Endometrium (tissue), 2 donors: ENCODE measurements around the gene STX16.
"Not testable (repeated sequence)": the region's sequence is repeated elsewhere in the genome, so short reads cannot be mapped to it uniquely, and the experiment has no call there.

Experiments used
- FAIRE-seq: peaks from 2 replicates; lab custom pipeline; 2012; peaks lifted over from hg19 to GRCh38; lab: Jason Lieb, UNC
- donor health status: control.
- donor health status: control.

STX16 gene

DNA sequence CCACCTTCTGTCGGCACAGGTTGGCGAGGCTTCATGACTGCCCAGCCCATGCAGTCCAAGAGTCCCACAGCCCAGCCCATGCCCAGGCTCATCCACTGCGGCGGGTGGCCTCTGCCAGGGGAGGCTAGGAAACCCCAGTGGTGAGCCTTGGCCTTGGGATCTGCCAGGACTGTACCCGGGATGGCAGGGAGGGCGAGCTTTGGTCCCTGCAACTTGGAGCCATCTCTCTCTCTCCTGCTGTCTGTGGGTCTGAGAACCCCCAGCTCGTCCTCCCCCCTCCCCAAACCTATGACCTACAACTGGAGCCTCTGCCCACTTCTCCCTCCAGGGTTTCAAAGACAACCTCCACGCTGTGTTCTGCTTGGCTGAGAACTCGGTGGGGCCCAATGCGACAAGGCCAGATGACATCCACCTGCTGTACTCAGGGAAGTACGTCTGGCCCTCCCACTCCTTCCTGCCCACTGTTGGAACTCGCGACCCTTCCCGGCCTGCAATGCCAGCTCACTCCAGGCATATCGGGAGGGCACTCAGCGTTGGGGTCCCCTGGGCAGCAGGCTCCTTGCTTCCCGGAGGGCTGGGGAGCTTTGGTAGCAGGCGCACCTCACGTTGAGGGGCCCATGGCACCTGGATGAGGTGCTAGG, 61.2 kb downstream of the STX16 start:
- no peak for FAIRE-seq

DNA sequence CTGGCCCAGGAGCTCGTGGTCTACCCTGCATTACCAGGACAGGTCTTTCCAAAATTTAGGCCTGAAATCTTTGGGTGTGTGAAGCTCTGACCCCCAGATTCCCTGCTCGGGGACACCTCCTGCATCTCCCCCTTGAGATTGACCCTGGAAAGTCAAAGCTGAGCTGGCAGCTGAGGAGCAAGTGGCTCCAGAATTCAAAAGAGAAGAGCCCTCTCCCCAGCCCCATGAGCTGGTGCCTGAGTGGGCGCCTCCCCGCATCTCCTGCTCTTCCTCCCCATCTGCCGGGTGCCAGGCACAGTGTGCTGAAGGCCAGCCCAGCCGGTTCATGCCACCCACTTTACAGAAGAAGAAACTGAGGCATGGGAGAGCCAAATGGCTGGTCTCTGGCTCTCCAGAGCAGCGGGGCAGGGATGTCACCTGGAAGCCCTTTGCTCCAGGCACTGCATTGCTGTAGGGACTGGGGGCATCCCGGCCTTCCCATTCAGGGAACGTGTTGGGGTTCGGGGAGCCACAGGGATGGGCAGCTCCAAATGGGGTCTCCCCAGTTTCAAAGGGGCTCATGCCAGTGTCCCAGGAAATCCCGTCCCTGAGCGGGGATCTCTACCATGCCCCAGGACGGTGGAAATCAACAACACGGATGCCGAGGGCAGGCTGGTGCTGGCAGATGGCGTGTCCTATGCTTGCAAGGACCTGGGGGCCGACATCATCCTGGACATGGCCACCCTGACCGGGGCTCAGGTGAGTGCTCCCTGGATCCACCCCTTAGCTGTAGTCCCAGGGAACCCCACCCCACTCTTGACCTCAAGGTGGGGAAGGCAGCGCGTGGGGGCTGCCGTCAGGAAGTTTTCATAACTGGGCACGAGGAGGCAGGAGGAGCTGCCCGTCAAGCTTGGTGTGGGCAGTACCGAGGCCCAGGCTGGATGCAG, 62.0 kb downstream of the STX16 start:
- FAIRE-seq = no peak

DNA sequence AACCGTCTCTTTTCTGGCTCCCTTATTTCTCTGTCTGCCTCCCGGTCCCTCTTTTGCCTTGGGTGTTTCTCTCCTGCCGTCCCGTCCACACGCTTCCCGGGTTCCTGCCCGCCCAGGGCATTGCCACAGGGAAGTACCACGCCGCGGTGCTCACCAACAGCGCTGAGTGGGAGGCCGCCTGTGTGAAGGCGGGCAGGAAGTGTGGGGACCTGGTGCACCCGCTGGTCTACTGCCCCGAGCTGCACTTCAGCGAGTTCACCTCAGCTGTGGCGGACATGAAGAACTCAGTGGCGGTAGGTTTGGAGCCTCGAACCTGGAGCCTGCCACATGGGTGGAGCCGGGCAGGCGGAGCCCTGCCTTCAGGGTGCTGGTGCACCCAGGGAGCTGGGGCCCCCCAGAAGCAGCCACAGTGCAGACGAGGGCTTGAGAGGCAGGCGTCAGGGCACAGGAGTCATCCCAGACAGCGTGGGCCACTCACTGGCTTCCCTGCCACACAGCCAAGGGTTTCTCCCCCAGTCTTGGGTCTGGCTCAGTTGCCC, 62.8 kb downstream of the STX16 start:
- no peak for FAIRE-seq

DNA sequence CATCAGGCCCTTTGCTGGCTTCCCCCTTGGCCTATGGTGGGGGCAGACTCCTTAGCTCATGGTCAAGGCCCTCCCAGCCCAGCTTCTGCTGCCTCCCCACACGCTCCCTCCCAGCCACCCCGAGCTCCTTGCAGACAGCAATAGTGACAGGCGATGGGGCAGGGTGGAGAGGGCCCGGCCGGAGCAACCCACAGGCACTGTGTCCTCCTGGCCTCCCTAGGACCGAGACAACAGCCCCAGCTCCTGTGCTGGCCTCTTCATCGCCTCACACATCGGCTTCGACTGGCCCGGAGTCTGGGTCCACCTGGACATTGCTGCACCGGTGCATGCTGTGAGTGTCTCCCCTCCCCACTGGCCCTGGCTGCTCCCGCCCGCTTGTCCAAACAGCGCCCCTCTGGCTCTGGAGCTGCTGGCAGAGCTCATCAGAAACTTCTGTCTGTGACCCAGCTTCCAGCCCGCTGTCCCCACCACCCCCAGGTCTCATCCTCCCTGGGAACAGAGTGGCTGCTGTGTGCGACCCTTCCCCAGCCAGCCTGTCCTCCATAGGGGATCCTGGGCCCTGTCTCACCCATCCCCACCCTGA, 63.3 kb downstream of the STX16 start:
- no peak for FAIRE-seq

DNA sequence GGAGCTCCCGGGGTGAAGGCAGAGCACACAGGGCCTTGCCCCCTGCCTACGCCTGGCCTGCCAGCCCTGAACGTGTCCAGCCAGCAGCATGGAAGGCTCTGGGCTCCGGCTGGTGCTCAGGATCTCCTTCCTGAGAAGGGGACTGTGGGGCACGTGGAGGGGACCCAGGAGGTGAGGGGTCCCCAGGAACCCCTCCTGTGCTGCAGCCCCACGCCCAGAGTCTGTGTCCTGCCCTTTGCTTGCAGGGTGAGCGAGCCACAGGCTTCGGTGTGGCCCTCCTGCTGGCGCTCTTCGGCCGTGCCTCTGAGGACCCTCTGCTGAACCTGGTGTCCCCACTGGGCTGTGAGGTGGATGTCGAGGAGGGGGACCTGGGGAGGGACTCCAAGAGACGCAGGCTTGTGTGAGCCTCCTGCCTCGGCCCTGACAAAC, 63.9 kb downstream of the STX16 start:
- FAIRE-seq = no peak

DNA sequence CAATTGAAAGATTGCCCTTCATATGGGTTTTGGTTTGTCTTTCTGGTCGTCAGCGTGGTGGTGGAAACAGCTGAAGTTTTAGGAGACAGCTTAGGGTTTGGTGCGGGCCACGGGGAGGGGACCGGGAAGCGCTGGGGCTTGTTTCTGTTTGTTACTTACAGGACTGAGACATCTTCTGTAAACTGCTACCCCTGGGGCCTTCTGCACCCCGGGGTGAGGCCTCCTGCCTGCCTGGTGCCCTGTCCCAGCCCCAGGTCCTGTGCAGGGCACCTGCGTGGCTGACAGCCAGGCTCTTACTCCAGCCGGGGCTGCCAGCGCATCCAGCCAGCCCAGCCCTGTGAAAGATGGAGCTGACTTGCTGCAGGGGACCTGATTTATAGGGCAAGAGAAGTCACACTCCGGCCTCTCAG, 64.3 kb downstream of the STX16 start:
- no peak for FAIRE-seq

DNA sequence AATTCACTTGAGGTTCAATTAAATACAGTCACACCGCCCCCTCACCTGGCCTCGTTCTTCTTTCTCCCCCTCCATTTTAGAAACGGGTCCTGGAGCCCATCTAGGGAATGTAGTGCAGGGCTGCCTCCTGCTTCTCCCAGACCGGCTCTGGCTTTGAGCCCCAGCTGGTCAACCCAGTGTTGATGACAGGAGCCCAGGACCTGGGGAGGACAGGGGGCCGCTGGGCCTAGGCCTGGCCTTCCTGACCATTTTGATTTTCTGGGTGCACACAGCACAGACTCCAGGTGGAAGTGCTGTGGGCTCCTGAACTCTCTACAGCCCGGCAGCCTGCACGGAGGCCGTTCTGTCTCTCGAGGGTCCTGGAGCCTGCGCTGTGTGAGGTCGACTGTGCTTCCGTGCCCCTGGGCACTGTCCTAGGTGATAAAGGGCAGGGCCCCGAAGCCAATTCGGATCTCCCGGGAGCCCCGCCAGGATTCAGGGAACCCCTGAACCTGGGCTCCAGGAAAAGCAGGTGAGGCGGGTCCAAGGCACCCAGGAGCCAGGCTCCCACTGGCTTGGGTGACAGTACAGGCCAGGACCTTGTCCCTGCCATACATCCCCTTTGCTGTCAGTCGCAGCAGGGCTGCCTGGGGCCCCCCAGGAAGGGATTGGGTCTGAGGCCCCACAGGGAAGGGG, 64.9 kb downstream of the STX16 start:
- no peak for FAIRE-seq

DNA sequence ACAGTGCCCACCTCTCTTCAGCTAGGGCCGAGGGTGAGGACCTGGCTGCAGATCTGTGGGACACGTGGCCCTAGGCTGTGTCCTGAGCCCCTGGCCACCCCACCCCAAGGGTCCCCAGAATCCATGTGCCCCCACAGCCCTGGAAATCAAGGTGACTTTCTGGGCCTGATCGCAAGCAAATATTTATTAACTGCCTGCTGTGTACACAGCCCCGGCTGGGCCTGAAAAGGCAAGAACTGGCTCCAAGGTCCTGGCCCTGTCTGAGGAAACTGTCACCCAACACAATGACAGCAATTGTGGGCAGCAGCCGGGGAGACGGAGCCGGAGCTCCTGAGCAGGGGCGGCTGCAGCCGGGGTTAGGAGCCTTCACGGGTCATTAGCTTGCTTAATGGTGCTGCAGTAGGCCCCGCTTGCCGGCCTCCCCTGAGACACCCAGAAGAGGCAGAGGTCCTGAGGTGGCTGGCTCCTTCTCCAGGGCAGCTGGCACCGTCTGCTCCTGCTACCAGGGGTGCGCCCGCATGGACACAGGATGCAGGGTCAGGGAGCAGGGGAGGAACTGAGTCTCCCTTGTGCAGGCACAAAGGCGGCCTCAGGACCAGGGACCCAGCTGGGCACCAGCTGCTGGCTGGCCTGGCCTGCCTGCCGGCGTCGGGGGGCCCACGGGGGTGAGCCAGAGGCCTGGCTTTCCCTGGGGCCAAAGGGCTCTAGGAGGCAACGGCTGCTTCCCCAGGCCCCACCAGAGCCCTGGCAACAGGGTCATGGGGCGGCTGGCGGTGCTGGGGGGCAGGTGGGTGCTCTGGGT, 65.6 kb downstream of the STX16 start:
- no peak for FAIRE-seq

DNA sequence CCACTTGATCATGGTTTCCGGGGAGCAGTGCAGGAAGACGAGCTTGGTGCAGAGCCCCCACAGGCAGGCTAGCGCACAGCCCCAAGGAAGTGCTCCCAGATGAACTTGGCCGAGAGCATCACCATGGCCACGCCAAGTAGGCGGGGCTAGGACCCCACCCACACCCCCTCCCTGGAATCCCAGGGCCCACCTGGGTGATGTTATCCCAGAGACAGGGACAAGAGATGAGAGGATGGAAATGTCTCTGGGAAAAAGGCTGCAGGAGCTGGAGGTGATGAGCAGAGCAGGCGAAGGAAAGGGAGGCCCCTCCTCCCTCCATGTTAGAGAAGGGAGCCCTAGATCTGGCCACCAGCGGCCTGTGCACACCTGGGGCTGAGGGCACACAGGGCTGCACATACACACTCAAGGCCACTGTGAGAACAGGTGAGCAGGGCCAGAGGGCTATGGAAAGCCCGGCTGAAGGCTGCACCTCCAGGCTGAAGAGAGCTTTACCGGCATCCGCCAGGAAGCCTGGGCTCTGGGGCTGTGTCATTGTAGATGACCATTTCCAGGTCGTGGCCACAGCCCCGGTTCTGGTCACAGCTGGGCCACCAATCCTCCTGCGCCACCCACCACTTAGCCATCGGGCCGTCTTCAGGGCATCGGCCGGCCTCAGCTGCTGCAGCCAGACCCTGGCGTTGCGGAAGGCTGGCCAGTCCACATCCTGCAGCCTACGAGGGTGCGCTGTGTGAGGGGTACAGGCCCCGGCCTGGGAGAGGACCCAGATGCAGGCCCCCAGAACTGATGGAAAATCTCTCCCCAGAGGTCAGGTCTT, 66.4 kb downstream of the STX16 start:
- no peak for FAIRE-seq

DNA sequence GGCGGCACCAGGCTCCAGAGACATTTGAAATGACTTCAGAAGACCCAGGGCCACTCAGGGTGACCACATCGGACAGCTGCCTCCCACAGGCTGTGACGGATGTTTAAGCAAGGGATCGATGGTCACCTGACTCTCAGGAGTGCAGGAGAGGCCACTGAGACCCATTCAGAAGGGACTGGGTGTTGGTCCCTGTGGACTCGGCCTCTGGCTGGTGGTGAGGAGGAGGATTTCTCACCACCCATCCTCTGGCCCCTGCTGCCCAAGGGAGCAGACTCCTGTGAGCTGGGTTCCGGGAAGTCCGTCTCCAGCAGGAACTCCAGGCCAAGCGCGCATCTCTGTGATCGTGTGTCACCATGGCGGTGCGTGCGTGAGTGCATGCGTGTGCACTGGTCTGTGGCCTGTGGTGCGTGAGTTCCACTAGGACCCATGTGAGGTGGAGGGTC, 67.1 kb downstream of the STX16 start:
- no peak for FAIRE-seq

DNA sequence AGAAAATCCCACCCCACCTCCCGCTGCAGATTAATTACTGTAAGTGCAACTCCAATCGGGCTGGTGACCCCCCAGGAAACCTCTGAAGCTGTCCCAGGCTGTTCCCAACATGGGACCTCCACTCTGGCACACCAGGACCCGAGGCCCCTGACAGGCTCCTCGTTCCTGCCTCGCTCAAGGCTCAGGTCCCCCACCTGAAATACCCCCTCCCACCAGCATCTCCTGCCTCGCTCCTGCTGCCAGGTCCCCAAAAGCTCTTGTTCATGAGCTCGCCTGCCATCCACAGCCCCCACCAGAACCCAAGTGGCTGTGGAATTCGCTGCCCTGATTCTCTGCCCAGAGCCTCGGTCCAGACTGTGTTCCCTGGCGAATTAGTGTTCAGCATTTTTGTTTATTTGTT, 67.6 kb downstream of the STX16 start:
- no peak for FAIRE-seq

DNA sequence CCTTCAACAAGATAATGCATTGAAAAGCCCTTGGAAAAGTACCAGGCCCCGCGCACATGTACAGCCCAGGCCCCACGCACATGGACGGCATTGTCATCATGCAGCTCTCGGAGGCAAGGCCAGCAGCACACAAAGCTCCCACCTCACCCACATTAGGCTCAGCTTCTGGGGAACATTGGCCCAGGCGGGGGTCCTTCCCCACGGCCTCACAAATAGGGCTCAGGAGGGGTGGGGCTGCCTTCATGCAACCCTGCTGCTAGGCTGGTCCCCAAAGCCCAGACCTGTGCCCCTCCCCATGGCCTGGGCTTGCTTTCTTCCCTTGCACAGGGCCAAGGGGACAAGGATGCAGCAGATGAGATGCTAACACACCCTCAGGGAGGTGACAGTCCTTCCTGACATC, 68.2 kb downstream of the STX16 start:
- FAIRE-seq = no peak

DNA sequence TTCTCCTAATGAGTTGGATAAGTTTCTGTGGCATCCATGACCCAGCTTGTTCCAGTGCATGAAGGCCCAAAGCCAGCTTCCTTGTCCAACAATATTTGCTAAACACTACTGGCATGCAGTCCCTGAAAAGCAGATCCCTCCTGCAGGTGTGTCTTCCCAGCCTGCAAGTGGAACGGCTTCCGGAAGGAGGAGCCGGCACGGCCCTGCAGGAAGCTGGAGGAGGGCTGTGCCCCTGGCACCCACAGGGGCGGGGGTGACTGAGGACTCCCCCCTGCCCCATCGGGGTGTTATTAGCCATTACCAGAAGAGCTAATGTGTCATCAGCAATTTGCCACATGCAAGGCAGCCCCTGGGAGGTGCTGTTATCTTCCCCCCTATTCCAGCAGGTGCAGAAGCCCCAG, 68.9 kb downstream of the STX16 start:
- no peak for FAIRE-seq

DNA sequence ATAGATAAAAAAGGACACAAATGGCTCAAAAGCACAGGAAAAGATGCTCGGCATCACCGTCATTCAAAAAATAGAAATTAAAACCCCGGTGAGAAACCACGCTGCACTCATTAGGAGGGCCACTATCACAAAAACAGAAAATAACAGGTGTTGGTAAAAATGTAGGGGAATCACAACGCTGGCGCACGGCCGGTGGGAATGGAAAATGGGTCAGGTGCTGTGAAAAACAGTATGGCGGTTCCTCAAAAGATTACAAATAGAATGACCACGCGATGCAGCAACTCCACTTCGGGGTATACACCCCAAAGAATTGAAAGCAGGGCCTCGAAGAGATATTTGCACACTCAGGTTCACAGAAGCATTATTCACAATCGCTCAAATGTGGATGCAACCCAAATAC, 69.8 kb downstream of the STX16 start:
- FAIRE-seq = no peak

DNA sequence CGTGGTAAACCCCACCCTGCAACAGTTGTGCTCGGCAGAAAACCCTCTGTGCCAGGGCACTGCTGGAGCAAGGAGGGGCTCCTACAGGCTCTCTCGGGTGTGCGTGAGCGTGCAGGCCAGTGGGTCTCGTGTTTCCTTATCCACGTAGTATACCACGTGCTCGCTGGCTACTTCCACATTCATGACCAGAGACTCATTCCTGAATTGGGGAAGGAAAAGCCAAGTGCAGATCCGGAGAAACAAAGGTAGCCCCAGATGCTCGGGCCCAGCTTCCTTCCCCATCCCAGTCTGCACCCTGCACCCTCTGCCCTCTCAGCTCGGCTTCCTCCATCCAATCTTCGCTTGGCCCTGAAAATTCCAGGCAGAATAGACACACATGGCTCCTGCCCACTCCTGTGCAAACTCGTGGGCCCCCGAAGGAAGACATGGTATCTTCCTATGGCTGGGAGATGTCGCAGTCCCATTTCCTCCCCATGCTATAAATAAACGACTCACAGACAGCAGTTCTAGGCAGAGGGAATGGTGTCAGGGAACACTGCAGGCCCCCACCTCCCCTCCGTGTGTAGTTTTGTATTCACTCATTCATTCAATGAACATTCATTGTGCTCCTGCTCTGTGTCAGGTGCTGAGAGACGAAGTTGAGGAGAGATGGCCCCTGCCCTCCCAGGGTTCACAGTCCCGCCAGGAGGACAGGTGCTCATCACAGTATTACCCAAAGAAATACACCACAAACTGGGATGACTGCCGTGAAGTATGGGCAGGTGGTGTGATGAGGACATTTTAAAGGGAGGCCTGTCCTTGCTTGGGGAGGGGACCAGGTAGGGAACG, 71.1 kb downstream of the STX16 start:
- no peak for FAIRE-seq

DNA sequence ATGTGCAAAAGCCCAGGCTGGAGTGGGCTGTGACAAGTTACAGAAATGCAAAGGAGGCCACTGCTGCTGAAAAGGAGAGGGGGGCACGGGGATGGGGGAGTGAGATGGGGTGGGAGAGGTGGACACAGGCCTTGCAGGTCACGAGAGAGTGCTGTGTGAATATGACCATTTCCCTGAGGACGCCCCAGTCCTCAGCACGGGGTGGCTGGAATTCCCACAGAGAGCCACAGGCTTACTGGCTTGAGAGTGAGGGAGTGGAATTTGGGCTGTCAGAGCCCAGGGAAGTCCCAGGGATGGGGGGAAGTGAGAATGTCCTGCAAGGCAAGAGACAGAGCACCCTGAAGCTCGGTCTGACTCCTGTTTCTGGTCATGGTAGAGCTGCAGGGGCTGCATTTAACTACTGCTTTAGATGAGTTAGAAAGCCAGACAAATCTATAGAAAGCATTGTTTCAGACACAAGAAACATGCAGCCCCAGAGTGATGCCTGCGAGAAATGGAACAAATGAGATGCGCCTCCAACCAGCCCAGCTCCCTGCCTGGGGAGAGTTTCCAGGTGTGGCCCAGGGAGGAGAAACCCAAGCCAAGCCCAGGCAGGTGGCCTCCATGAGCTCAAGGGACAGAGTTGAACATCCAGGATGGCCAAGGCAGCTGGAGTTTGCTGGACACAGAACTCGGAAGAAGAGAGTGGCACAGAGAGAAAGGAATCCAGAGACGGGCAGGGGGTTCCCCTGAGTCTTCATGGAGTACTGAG, 72.0 kb downstream of the STX16 start:
- no peak for FAIRE-seq

DNA sequence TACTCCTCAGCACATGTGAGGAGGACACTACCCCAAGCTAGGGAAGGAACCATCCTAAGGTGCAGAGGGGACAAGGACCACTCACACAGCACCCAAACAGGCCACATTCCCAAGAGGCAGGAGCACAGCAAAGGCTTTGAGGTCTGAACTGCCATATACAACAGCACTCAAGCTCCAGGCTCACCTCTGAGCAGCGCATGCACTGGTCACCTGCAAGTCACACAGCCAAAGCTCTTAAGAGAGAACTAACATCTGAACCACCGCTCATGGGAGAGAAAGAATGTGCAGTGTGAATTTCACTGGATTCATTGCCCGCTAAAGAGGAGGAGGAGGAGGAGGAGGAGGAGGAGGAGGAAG, 72.5 kb downstream of the STX16 start:
- FAIRE-seq = no peak

DNA sequence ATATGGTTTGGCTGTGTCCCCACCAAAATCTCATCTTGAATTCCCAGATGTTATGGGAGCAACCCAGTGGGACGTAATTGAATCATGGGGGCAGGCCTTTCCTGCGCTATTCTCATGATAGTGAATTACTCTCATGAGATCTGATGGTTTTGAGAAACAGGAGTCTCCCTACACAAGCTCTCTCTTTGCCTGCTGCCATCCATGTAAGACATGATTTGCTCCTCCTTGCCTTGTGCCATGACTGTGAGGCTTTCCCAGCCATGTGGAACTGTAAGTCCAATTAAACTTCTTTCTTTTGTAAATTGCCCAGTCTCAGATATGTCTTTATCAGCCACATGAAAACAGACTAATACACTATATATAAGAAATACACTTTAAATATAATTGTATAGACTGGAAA, 75.1 kb downstream of the STX16 start:
- not testable (repeated sequence) for FAIRE-seq
